Tibial nerve (tissue), 4 donors: ENCODE data around the gene WSCD2. TPM values are rescaled to one million over a fixed set of nuclear protein-coding genes. Genes with fewer than 3 reads are reported as not detected.

Experiments used
- DNase-seq, 2 donors: peaks; one replicate each; pipeline ENCODE4 v3.0.0-alpha.2; 2019; ENCODE audit warnings: low spot score in 2 of 2
- H3K27ac ChIP-seq, 4 donors: fragments of 200-600 bp; sonication (generic) in 3 of 4; one replicate each; pipeline ENCODE4 v1.5.1; 2017 to 2019; ENCODE audit warnings: mild to moderate bottlenecking in 1 of 4
- H3K27me3 ChIP-seq, 2 donors: fragments of 200-600 bp; sonication (generic) in 1 of 2; one replicate each; pipeline versions ENCODE4 v1.5.1 to v1.6.0; 2017 to 2019
- H3K36me3 ChIP-seq, 3 donors: fragments of 200-600 bp; sonication (generic); one replicate each; pipeline ENCODE4 v1.5.1; 2018 to 2019
- H3K4me1 ChIP-seq, 4 donors: fragments of 200-600 bp; sonication (generic) in 3 of 4; one replicate each; pipeline ENCODE4 v1.5.1; 2017 to 2019
- H3K4me3 ChIP-seq, 4 donors: fragments of 200-600 bp; sonication (generic) in 3 of 4; one replicate each; pipeline ENCODE4 v1.5.1; 2017 to 2019; ENCODE audit warnings: mild to moderate bottlenecking in 1 of 4, moderate library complexity in 1 of 4
- H3K9me3 ChIP-seq, 4 donors: fragments of 200-600 bp; sonication (generic) in 3 of 4; one replicate each; pipeline ENCODE4 v1.5.1; 2017 to 2019
- EP300 ChIP-seq, 2 donors: sonication (generic); formaldehyde crosslinking; IDR thresholded peaks; one replicate each; pipeline ENCODE4 v1.6.1; 2017; ENCODE audit warnings: antibody characterized with exemption in 2 of 2, mild to moderate bottlenecking in 1 of 2
- POLR2A ChIP-seq, 2 donors: fragments of 450-650 bp; IDR thresholded peaks; one replicate each; pipeline ENCODE4 v1.6.1; 2017; ENCODE audit warnings: antibody characterized with exemption in 2 of 2, mild to moderate bottlenecking in 2 of 2, moderate library complexity in 2 of 2
- WGBS, 2 donors: methylation state at CpG; one replicate each; pipeline ENCODE4 v1.1.5; 2018; 5-methylcytosine and 5-hydroxymethylcytosine counted together
- total RNA-seq, 4 donors: library from RNA; depleted of rRNA; stranded (reverse); fragments of >200 nt; gene quantifications; one replicate each; pipeline ENCODE4 v1.1.0, GENCODE V29; 2016
- TF ChIP-seq, protein P1 (sequence below), 5 experiments: fragments of 200-600 bp in 3 of 5; fragments of 450-650 bp in 2 of 5; sonication (generic) in 3 of 5; IDR thresholded peaks; one replicate each; pipeline ENCODE4 v1.5.1; 2016 to 2019; ENCODE audit warnings: antibody characterized with exemption in 5 of 5, mild to moderate bottlenecking in 3 of 5, moderate library complexity in 2 of 5

WSCD2 gene
- total RNA-seq, 4 donors from 2014 or later: 4.2 to 38.9 (median 20.8) TPM

DNA sequence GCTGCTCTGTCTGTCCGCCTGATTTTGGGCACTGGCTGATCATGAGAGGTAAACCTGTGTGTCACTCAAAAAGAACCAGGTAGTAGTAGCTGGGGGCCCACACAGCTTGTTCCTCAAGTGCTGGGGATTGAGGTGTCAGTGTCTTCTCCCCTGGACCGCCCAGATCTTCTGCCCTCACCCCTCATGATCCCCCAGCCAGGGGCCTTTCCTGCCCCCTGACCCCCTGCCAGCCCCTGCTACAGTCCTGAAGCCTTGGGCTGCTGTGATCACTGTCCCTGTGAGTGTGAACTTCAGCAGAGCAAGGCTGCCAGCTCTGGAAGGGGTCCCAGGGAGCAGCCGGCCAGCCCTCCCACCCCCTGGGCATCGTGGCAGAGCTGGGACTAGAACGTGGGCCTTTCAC lies 11.4 kb downstream of the WSCD2 start:
- WGBS, 2 donors: 64 to 76% methylated on average over 5 of the region's 5 CpGs
- Histone ChIP-seq H3K9me3 (no peaks in the 10 kb centered on the region), H3K4me1 (no peaks in the 10 kb centered on the region), H3K4me3 (no peak overlapping the region), H3K27me3 (no peaks in the 10 kb centered on the region), H3K36me3 (no peaks in the 10 kb centered on the region), H3K27ac (no peak overlapping the region)
- no peak for DNase-seq
- no peak for TF ChIP-seq EP300 (IDR thresholded peaks at IDR 0.05)
- TF ChIP-seq POLR2A (IDR thresholded peaks at IDR 0.05): no peak
- TF ChIP-seq, protein P1, sequence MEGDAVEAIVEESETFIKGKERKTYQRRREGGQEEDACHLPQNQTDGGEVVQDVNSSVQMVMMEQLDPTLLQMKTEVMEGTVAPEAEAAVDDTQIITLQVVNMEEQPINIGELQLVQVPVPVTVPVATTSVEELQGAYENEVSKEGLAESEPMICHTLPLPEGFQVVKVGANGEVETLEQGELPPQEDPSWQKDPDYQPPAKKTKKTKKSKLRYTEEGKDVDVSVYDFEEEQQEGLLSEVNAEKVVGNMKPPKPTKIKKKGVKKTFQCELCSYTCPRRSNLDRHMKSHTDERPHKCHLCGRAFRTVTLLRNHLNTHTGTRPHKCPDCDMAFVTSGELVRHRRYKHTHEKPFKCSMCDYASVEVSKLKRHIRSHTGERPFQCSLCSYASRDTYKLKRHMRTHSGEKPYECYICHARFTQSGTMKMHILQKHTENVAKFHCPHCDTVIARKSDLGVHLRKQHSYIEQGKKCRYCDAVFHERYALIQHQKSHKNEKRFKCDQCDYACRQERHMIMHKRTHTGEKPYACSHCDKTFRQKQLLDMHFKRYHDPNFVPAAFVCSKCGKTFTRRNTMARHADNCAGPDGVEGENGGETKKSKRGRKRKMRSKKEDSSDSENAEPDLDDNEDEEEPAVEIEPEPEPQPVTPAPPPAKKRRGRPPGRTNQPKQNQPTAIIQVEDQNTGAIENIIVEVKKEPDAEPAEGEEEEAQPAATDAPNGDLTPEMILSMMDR (IDR thresholded peaks at IDR 0.05): no peak

DNA sequence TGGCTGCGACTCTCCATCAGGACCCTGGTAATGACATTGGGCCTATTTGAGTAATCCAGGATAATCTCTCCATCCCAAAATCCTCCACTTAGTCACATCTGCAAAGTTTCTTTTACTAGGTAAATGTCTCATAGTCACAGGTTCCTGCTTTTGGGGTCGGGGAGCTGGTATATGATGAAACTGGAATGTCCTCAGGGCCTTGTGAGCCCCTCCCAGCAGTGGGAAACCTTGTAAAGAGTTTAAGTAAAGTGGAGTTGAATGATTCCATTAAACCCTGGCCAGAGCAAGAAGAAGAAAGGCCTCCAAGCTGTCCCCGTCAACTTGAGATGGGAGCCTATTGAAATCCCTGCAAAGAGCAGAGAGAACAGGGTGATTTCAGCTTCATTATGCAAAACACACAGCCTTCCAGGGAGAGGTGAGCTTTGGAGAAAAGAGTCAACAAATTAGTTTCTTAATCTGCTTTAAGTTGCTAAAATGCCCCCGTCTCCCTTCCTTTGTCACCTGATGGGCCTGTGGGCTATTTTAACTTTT lies 12.6 kb downstream of the WSCD2 start:
- H3K27ac ChIP-seq: no peak overlapping the region
- no peak for DNase-seq
- no peaks in the 10 kb centered on the region for H3K36me3 ChIP-seq
- H3K9me3 ChIP-seq: no peaks in the 10 kb centered on the region
- H3K27me3 ChIP-seq: no peaks in the 10 kb centered on the region
- WGBS, 2 donors: 56 to 68% methylated on average over 4 of the region's 4 CpGs
- no peak overlapping the region for H3K4me3 ChIP-seq
- TF ChIP-seq, protein P1 (IDR thresholded peaks at IDR 0.05): no peak
- TF ChIP-seq EP300 (IDR thresholded peaks at IDR 0.05): no peak
- TF ChIP-seq POLR2A (IDR thresholded peaks at IDR 0.05): no peak
- no peaks in the 10 kb centered on the region for H3K4me1 ChIP-seq

DNA sequence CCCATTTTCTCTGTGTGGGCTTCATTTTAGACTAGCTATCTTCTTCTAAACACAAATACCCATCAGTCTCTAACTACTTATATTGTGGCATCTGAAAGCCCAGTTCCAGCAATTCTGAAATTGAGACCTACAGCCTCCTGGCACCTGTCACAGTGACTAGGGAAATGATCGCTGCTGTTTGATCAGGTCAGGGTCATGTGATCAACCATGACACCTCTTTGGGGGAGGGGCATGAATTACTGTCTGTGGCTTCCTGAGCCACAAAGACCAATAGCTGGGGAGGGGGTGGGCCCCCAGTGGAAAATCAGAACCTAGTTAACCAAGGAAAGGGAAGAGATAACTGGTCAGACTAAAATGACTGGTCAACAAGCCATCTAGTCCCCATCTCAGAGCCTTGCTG lies 14.1 kb downstream of the WSCD2 start:
- no peak for DNase-seq
- TF ChIP-seq EP300 (IDR thresholded peaks at IDR 0.05): no peak
- TF ChIP-seq POLR2A (IDR thresholded peaks at IDR 0.05): no peak
- TF ChIP-seq, protein P1 (IDR thresholded peaks at IDR 0.05): no peak
- Histone ChIP-seq H3K36me3 (no peaks in the 10 kb centered on the region), H3K4me3 (no peak overlapping the region), H3K9me3 (no peaks in the 10 kb centered on the region), H3K27ac (no peak overlapping the region), H3K27me3 (no peaks in the 10 kb centered on the region), H3K4me1 (no peaks in the 10 kb centered on the region)
- 59 to 88% methylated on average over 1 of the region's 1 CpG for WGBS, 2 donors

DNA sequence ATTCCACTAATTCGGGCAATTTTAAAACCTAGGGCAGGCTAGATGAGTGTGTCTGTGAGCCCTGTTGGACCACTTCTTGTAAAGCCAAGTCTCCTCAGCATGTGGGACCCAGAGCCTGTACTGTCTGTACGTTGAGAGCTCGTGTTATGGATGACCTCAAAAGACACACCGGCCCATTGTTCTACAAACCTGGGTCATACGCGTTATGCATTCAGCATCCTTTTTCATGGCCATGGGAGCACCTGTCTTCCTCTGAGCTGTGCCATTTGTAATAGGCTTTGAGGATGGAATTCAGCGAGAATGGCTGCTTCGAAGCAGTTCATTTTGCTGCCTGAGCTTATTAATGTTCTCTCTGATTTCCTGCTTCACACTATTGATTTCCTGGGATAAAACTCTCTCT lies 15.0 kb downstream of the WSCD2 start:
- Histone ChIP-seq H3K9me3 (no peaks in the 10 kb centered on the region), H3K36me3 (no peaks in the 10 kb centered on the region), H3K4me1 (no peaks in the 10 kb centered on the region), H3K27me3 (no peaks in the 10 kb centered on the region), H3K4me3 (no peak overlapping the region), H3K27ac (no peak overlapping the region)
- DNase-seq: no peak
- TF ChIP-seq EP300 (IDR thresholded peaks at IDR 0.05): no peak
- TF ChIP-seq, protein P1 (IDR thresholded peaks at IDR 0.05): no peak
- no peak for TF ChIP-seq POLR2A (IDR thresholded peaks at IDR 0.05)
- 70 to 72% methylated on average over 8 of the region's 8 CpGs for WGBS, 2 donors

DNA sequence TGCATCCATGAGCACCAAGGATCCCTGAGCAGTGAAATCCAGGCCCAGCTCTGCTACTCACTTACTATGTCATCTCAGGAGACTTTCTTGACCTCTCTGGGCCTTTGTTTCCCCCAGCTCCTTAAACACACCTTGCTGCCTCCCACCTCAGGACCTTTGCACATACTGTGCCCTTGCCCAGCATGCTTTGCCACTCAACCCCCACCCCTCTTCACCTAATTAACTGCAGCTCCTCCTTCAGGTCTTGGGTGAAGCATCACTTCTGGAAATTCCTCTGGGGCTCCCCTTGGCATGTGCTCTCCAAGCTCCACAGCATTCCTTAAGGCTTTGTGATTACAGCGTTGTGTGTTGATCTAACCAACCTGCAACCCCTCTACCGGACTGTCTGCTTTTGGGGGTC lies 15.9 kb downstream of the WSCD2 start:
- no peak overlapping the region for H3K27ac ChIP-seq
- DNase-seq: no peak
- no peaks in the 10 kb centered on the region for H3K36me3 ChIP-seq
- H3K4me3 ChIP-seq: no peak overlapping the region
- H3K9me3 ChIP-seq: no peaks in the 10 kb centered on the region
- no peaks in the 10 kb centered on the region for H3K27me3 ChIP-seq
- no peaks in the 10 kb centered on the region for H3K4me1 ChIP-seq
- WGBS, 2 donors: 58 to 63% methylated on average over 2 of the region's 2 CpGs
- TF ChIP-seq, protein P1 (IDR thresholded peaks at IDR 0.05): no peak
- TF ChIP-seq POLR2A (IDR thresholded peaks at IDR 0.05): no peak
- no peak for TF ChIP-seq EP300 (IDR thresholded peaks at IDR 0.05)
